GM12891 (cell line): ENCODE data around the gene ZAP70. TPM values are rescaled to one million over a fixed set of nuclear protein-coding genes. Genes with fewer than 3 reads are reported as not detected.
"Not testable (repeated sequence)": the region's sequence is repeated elsewhere in the genome, so short reads cannot be mapped to it uniquely, and the experiment has no call there.

Experiments
- DNase-seq: peaks from one replicate; pipeline ENCODE4 v3.0.0; 2011; ENCODE audit warnings: low spot score; ENCODE audit not compliant: insufficient read length
- FAIRE-seq: peaks from 2 replicates; lab custom pipeline; 2011; peaks lifted over from hg19 to GRCh38; lab: Jason Lieb, UNC
- PAX5 ChIP-seq: IDR thresholded peaks from 2 replicates; pipeline ENCODE4 v1.6.1; 2011; ENCODE audit warnings: low read length, moderate library complexity, mild to moderate bottlenecking; ENCODE audit not compliant: insufficient read depth, severe bottlenecking
- POLR2A ChIP-seq: IDR thresholded peaks from 2 replicates; pipeline ENCODE4 v1.6.1; 2011; ENCODE audit warnings: low read depth, low read length, control low read depth
- POLR2AphosphoS5 ChIP-seq: IDR thresholded peaks from 2 replicates; pipeline ENCODE4 v1.6.1; 2011; ENCODE audit warnings: low read depth, low read length, control low read depth
- POU2F2 ChIP-seq: IDR thresholded peaks from 2 replicates; pipeline ENCODE4 v1.6.1; 2011; ENCODE audit warnings: low read depth, mild to moderate bottlenecking, control low read depth, low read length, moderate library complexity
- SPI1 ChIP-seq: IDR thresholded peaks from 2 replicates; pipeline ENCODE4 v1.6.1; 2011; ENCODE audit warnings: low read depth, low read length, control low read depth
- TAF1 ChIP-seq: IDR thresholded peaks from 2 replicates; pipeline ENCODE4 v1.6.1; 2011; ENCODE audit warnings: low read depth, low read length, control low read depth
- polyA plus RNA-seq: library from polyadenylated mRNA; unstranded; fragments of >200 nt; gene quantifications from one replicate; pipeline ENCODE4 v1.2.1, GENCODE V29; 2012; ENCODE audit warnings: low read depth, missing spikeins, inconsistent platforms; ENCODE audit not compliant: missing spikeins

The ZAP70 gene
- 21.2 TPM for polyA plus RNA-seq

DNA sequence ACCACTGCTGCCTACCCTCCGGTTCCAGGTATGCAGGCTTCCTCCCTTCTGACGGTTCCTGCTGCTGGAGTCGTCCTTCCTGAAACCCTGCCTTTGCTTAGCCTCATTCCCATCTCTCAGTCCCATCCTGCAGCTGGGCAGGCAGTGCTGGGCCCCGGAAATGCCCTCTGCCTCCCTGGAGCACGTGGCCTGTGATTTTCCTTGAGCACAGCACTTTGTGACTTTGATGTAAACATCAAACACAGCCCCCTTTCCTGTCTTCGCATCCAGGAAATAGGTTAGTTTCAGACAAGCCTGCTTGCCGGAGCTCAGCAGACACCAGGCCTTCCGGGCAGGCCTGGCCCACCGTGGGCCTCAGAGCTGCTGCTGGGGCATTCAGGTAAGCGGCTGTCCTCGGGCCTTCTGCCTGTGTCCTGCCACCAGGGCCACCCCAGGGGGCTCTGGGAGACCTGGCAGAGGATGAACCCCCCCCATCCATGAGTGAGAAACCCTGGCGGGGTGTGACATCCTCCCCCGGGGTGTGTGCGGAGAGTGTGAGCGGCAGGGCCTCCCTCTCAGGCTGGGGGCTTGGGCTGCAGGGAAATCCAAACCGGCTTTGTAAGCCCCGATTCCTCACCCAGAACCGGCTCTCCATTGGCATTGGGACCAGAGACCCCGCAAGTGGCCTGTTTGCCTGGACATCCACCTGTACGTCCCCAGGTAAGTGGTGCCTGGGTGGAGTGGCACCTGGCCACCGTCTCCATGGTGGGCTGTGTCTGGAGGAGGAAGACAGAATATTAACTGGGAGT lies at the start of gene ZAP70:
Gene ZAP70 (plus strand): TSS at position 281 of the 788 bp plus-strand sequence. CDS start 10,461 bp downstream, outside the sequence.
- FAIRE-seq (peak; percentile 74), DNase-seq (no peak)
- TF ChIP-seq PAX5 (no peak), TAF1 (no peak), POLR2A (peak; percentile 69; the same call in 1 of the 2 replicates), SPI1 (no peak), POU2F2 (no peak), POLR2AphosphoS5 (0 out of 2 replicates have a peak, but pooled peaks have one; percentile 39)

DNA sequence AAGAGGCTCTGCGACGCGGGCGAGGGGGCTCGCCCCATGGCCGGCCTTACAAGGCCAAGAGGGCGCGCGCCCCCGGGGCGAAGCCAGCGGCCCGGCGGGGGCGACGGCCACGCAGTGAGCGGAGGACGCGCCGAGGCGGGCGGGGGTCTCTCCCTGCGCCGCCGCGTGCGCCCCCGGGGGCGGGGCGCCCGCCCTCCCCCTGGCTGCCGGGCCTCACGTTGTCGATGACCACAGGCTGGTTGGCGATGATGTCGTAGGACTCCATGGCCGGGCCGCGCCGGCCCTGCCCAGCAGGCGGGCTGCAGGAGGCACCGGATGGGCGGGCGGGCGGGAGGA lies 49.8 kb upstream of the ZAP70 start:
- no peak for DNase-seq
- FAIRE-seq = no peak
- TF ChIP-seq SPI1 (no peak), POLR2AphosphoS5 (no peak; the same call in 1 of the 2 replicates), POU2F2 (no peak), POLR2A (no peak)

DNA sequence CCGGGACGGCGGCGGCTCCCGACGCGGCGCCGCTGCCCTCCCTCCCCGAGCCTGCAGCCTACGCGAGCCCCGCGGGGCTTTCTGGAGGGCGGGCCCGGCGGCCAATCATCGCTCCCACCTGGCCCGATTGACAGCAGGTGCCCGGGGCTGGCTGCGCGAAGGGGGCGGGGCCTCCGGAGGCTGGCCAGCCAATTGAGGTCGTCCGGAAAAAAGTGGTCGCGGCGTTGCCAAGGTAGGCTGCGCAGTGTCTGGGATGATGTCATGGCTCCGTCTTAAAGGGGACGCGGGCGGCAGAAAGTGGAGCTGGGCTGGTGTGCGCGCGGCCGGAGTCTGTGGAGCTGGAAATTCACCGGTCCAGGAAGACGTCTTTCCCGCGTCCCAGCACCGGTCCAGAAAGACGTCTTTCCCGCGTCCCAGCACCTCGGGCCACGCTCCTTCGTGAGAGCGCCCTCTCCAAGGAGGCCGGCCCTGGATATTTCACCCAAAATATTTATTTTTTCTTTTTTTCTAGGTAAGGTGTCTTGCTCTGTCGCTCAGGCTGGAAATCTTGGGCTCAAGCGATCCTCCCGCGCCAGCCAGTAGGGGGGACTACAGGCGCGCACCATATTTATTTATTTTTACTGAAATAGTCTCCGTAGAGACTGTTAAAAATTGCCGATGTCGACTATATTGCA lies 49.3 kb upstream of the ZAP70 start, which contains the start of gene ACTR1B:
Gene ACTR1B (minus strand): TSS at position 83 of the 674 bp plus-strand sequence. CDS start 154 bp downstream, outside the sequence.
- FAIRE-seq = peak; percentile 93
- DNase-seq = peak; percentile 97
- TF ChIP-seq POU2F2 = 0 out of 2 replicates have a peak, but pooled peaks have one; percentile 16
- peak; percentile 66; the same call in 1 of the 2 replicates for TF ChIP-seq POLR2A
- no peak for TF ChIP-seq POLR2AphosphoS5

DNA sequence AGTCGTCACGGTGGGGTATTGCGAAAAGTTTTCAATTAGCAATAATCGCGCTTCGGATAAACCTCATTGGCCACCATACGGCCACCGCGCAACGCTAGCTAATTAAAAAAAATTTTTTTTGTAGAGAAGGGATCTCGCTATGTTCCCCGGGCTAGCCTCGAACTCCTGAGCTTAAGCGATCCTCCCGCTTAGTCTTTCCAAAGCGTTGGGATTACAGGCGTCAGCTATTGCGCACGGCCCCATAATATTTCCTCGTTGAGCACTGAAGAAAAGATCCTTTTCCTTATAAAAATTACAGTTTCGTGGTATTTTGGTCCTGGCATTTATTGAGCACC lies 48.8 kb upstream of the ZAP70 start:
- FAIRE-seq (no peak), DNase-seq (no peak)
- TF ChIP-seq POLR2AphosphoS5 = no peak
- no peak for TF ChIP-seq PAX5
- no peak for TF ChIP-seq POLR2A
- TF ChIP-seq POU2F2 = no peak
- TF ChIP-seq SPI1 = no peak
- no peak for TF ChIP-seq TAF1

DNA sequence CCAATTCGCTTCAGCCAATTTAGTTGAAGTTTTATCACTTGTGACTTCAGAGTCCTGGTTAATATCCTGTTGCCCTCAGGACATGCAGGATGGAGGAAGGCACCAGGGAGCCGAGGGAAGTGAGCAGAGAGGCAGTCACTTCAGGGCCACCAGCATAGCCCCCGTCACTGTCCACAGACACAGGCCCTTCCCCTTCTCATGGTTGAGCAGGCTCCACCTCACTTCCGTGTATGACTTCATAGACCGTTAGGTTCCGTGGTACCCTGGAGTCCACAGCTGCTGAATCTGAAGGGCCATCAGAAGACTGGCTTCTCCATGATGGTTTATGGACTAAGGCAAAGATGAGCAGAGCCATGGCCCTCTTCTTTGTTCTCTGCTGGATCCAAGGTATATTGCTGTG lies 43.9 kb upstream of the ZAP70 start, which contains the start of gene C2orf92:
Gene C2orf92 (plus strand): TSS at position 266 of the 400 bp plus-strand sequence. CDS start 76 bp downstream, at position 342.
- no peak for TF ChIP-seq POLR2A
- peak; percentile 48 for TF ChIP-seq SPI1
- DNase-seq (no peak), FAIRE-seq (no peak)

DNA sequence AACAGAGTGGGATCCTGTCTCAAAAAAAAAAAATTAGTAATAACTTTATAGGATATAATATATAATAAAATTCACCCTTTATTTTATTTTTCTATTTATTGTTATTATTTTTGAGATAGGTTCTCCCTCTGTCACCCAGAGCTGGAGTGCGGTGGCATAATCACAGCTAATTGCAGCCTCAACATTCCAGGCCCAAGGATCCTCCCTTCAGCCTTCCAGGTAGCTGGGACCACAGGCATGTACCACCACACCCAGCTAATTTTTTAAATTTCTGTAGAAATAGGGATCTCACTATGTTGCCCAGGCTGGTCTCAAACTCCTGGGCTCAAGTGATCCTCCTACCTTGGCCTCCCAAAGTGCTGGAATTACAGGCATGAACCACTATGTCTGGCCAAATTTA lies 42.9 kb upstream of the ZAP70 start:
- DNase-seq (no peak), FAIRE-seq (no peak)
- TF ChIP-seq PAX5 (no peak), POLR2AphosphoS5 (no peak), POLR2A (no peak), POU2F2 (no peak), SPI1 (no peak), TAF1 (no peak)

DNA sequence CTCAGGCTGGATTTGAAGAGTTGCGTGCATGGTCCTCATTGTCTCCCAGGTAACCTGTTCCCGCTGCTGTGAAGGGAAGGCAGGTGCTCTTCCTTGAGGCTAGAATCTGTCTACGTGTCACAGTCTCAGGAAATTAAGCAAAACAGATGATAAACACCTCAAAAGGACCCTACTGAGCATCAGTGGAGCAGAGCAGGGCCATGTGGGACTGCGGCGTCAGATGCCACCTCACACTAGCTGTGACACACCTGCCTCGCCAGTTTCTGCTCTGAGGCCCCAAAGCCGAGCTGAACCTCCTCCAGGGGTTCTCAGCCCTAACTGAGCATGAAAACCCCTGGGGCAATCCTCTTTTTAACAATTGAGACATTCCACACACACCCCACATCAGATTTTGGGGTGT lies 41.9 kb upstream of the ZAP70 start:
- no peak for TF ChIP-seq TAF1
- TF ChIP-seq POU2F2 = no peak
- TF ChIP-seq SPI1 = no peak
- DNase-seq = no peak
- FAIRE-seq = no peak

DNA sequence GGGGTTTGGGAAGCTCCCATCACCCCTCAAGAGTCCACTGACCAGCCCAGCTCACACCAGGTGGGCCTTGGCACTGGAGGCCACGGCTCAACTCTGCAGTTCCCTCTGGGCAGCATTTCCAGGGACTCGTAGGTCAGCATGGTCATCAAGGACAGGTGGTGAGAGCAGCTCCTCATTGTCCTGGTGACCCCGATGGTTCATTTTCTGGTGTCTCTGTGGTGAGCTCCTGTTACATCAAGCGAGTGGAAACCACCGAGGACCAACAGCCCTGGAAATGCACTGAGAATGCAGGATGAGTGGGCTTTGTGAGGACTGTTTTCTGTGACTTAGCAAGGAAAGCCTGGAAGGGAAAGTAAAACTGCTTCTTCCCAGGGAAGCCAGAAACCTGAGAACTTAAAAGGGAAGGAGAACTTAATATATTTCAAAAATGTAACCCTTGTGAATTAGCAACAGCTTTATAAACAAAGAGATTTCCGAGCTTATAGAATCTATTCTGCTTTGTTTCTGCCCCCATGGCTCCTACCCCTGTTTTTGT lies 40.7 kb upstream of the ZAP70 start:
- peak; percentile 47 for FAIRE-seq
- DNase-seq = not testable (repeated sequence)

DNA sequence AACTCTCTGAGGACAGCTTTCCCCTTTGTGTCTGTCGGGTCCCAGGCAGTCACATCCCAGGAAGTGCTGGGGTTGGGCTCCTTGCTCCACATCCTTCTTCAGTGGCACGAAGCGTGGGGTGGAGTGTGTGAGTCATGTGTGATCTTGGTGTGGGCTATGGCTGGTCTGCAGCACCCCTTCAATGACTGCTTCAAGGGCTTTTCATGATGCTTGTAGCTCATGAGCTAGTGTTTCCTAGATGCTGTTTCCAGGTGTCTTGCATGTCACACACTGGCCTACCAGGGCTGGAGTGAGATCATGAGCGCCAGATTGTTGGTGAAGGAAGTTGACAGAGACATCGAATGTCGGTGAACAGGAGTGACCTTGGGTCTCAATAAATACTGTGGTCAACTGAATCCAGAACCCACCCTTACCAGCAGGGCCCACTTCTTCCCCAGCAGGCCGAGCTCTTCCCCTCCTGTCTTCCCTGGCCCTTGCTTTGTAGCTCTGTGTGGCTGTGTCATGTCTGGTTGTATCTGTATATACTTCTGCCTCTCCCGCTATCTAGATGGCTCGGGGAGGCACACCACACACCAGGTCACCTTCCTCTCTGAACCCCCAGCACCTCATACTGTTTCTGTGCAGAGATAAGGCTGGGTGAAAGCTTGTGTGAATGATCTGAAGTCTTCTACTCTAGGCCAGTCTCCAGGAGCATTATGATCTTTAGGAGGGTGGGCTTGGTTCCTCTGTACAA lies 40.0 kb upstream of the ZAP70 start:
- FAIRE-seq = no peak
- no peak for DNase-seq
- TF ChIP-seq POLR2AphosphoS5 = no peak
- no peak for TF ChIP-seq POU2F2
- no peak for TF ChIP-seq PAX5
- TF ChIP-seq POLR2A = no peak
- no peak for TF ChIP-seq SPI1
- TF ChIP-seq TAF1 = no peak
